Upper lobe of right lung (tissue), 1 donor: ENCODE measurements around the gene VCAN. TPM values are rescaled to one million over a fixed set of nuclear protein-coding genes. Genes with fewer than 3 reads are reported as not detected.

Experiments used
- ATAC-seq: fragments of 200-7000 bp; cut with Tn5 transposase; one replicate; pipeline ENCODE4 v1.9.1; 2020; ENCODE audit warnings: mild to moderate bottlenecking, moderate library complexity
- DNase-seq: peaks from one replicate; pipeline ENCODE4 v3.0.0-alpha.2; 2020
- H3K27ac ChIP-seq: fragments of 200-600 bp; one replicate; pipeline ENCODE4 v1.8.0; 2022
- H3K27me3 ChIP-seq: fragments of 200-600 bp; one replicate; pipeline ENCODE4 v1.8.0; 2022; ENCODE audit warnings: mild to moderate bottlenecking
- H3K36me3 ChIP-seq: fragments of 200-600 bp; one replicate; pipeline ENCODE4 v1.8.0; 2022
- H3K4me1 ChIP-seq: fragments of 200-600 bp; one replicate; pipeline ENCODE4 v1.8.0; 2022
- H3K4me3 ChIP-seq: fragments of 200-600 bp; one replicate; pipeline ENCODE4 v1.8.0; 2022; ENCODE audit warnings: mild to moderate bottlenecking
- H3K9me3 ChIP-seq: fragments of 200-600 bp; one replicate; pipeline ENCODE4 v1.8.0; 2022
- intact Hi-C: fragments of 100-400 bp; cut with DNase I; formaldehyde crosslinking; loops from one replicate; pipeline ENCODE4 v1.11.0; 2022
- total RNA-seq: library from RNA; stranded (reverse); fragmentation: NEBNext Ultra II Directional; extraction: Animal tissue kit (Norgen Biotek cat#: 25700); gene quantifications from one replicate; pipeline ENCODE4 v1.2.1, GENCODE V29; 2021
- TF ChIP-seq, protein P1 (sequence below): fragments of 200-600 bp; IDR thresholded peaks from one replicate; pipeline ENCODE4 v1.8.0; 2022; ENCODE audit warnings: antibody characterized with exemption
- donor health status: DM: no; HTN: yes; CAD: no; lungs with severe emphysema.

The VCAN gene
- total RNA-seq, 1 donor from 2014 or later = 90.0 TPM

- Histone ChIP-seq H3K4me3 (no peak overlapping the region), H3K4me1 (no peaks in the 10 kb centered on the region), H3K27ac (no peak overlapping the region), H3K9me3 (no peaks in the 10 kb centered on the region), H3K27me3 (no peaks in the 10 kb centered on the region), H3K36me3 (no peaks in the 10 kb centered on the region)
- TF ChIP-seq, protein P1, sequence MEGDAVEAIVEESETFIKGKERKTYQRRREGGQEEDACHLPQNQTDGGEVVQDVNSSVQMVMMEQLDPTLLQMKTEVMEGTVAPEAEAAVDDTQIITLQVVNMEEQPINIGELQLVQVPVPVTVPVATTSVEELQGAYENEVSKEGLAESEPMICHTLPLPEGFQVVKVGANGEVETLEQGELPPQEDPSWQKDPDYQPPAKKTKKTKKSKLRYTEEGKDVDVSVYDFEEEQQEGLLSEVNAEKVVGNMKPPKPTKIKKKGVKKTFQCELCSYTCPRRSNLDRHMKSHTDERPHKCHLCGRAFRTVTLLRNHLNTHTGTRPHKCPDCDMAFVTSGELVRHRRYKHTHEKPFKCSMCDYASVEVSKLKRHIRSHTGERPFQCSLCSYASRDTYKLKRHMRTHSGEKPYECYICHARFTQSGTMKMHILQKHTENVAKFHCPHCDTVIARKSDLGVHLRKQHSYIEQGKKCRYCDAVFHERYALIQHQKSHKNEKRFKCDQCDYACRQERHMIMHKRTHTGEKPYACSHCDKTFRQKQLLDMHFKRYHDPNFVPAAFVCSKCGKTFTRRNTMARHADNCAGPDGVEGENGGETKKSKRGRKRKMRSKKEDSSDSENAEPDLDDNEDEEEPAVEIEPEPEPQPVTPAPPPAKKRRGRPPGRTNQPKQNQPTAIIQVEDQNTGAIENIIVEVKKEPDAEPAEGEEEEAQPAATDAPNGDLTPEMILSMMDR = peak; percentile 68
- DNase-seq = no peak
- ATAC-seq = peak; percentile 73
- intact Hi-C loops = no loop called here
Measured at GRCh38 chr5:83564069-83564749, 92.7 kb downstream of the VCAN start.

GRCh38 chr5:83567741-83568140 lies 96.2 kb downstream of the VCAN start:
- H3K27ac ChIP-seq = no peak overlapping the region
- DNase-seq = no peak
- no peaks in the 10 kb centered on the region for H3K4me1 ChIP-seq
- H3K9me3 ChIP-seq = no peaks in the 10 kb centered on the region
- no peak for ATAC-seq
- H3K4me3 ChIP-seq = no peak overlapping the region
- H3K27me3 ChIP-seq = no peaks in the 10 kb centered on the region
- intact Hi-C loops = no loop called here
- H3K36me3 ChIP-seq = no peaks in the 10 kb centered on the region
- TF ChIP-seq, protein P1 = no peak

- H3K4me3 ChIP-seq = no peak overlapping the region
- intact Hi-C loops = no loop called here
- H3K27me3 ChIP-seq = no peaks in the 10 kb centered on the region
- DNase-seq = no peak
- TF ChIP-seq, protein P1 = no peak
- H3K9me3 ChIP-seq = no peaks in the 10 kb centered on the region
- H3K36me3 ChIP-seq = no peaks in the 10 kb centered on the region
- H3K4me1 ChIP-seq = no peaks in the 10 kb centered on the region
- no peak overlapping the region for H3K27ac ChIP-seq
- ATAC-seq = no peak
Measured at GRCh38 chr5:83568186-83568585, 96.6 kb downstream of the VCAN start.

DNA sequence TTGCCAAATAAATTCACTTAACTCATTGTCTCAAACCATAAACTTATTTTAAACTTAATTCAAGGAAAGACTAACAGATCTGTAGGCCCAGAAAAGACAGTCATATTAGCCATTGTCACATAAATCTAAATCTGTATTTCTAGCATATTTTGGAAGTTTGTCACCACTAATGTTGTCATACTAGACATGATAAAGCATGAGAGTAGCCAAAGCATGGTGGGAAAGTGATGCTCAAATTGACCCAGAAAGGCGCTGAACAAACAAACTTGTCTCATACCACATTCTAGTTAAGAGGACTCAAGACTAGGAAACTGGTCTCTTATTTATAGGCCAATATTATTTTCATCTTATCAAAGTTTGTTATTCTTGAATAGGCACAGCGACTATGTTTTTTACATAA lies 99.4 kb downstream of the VCAN start:
- no peak overlapping the region for H3K4me3 ChIP-seq
- intact Hi-C loops = no loop called here
- no peak overlapping the region for H3K27ac ChIP-seq
- H3K4me1 ChIP-seq = no peaks in the 10 kb centered on the region
- ATAC-seq (no peak), DNase-seq (no peak)
- no peaks in the 10 kb centered on the region for H3K36me3 ChIP-seq
- TF ChIP-seq, protein P1 = no peak
- H3K9me3 ChIP-seq = no peaks in the 10 kb centered on the region
- H3K27me3 ChIP-seq = no peaks in the 10 kb centered on the region

DNA sequence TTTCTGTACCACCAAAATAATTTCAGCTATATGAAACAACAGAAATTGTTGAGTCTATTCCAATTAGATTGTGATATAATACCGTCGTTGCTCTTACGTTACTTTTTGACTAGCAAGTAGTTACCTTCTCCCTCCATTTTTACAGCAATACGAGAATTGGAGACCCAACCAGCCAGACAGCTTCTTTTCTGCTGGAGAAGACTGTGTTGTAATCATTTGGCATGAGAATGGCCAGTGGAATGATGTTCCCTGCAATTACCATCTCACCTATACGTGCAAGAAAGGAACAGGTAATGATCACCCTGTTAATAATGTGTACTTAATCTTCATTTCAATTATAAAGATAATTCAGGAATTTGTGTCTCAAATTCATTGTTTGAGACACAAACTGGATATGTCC lies 100.7 kb downstream of the VCAN start:
- no peaks in the 10 kb centered on the region for H3K36me3 ChIP-seq
- no peak for DNase-seq
- H3K9me3 ChIP-seq = no peaks in the 10 kb centered on the region
- H3K4me1 ChIP-seq = no peaks in the 10 kb centered on the region
- intact Hi-C loops = no loop called here
- H3K27ac ChIP-seq = no peak overlapping the region
- H3K4me3 ChIP-seq = no peak overlapping the region
- ATAC-seq = no peak
- H3K27me3 ChIP-seq = no peaks in the 10 kb centered on the region
- TF ChIP-seq, protein P1 = no peak

DNA sequence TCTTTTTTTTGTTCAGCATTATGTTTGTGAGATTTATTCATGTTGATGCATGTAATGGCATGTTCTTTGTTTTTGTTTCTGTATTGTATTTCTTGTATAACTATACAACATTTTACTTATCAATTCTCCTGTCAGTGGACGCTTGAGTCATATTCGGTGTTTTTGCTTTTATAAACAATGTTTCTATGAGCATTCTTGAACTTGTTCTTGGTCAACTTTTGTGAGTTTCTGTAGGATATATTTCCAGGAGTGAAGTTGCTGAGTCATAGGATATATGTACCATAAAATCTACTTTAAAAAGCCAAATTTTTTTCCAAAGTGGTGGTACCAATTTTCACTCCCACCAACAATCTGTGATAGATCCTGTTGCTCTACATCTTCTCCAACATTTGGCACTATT lies 104.8 kb downstream of the VCAN start:
- ATAC-seq (no peak), DNase-seq (no peak)
- no peaks in the 10 kb centered on the region for H3K4me1 ChIP-seq
- no peak overlapping the region for H3K27ac ChIP-seq
- no peaks in the 10 kb centered on the region for H3K27me3 ChIP-seq
- no peaks in the 10 kb centered on the region for H3K36me3 ChIP-seq
- no peaks in the 10 kb centered on the region for H3K9me3 ChIP-seq
- intact Hi-C loops = no loop called here
- TF ChIP-seq, protein P1 = no peak
- no peak overlapping the region for H3K4me3 ChIP-seq
